Thoracic aorta (tissue), 2 donors: Measurements from ENCODE around the gene MED26. TPM values are rescaled to one million over a fixed set of nuclear protein-coding genes. Genes with fewer than 3 reads are reported as not detected.
A peak's percentile ranks its signal among the peaks of the same experiment; 100 is the strongest.

Source experiments
- ATAC-seq: fragments of 150-250 bp; one replicate; pipeline ENCODE4 v1.8.0; 2017; ENCODE audit warnings: low read depth; ENCODE audit not compliant: insufficient number of reproducible peaks, low FRiP score
- DNase-seq: peaks from one replicate; pipeline ENCODE4 v3.0.0-alpha.2; 2020; ENCODE audit warnings: low spot score
- H3K27ac ChIP-seq, 2 donors: fragments of 200-600 bp; sonication (generic); 1 replicate in 1 of 2; 2 replicates in 1 of 2; pipeline ENCODE4 v1.5.1; 2016; ENCODE audit warnings: mild to moderate bottlenecking in 2 of 2, moderate library complexity in 2 of 2
- H3K27me3 ChIP-seq: fragments of 200-600 bp; sonication (generic); replicated peaks from 2 replicates; pipeline ENCODE4 v1.6.0; 2016; ENCODE audit warnings: mild to moderate bottlenecking; ENCODE audit not compliant: insufficient read depth
- H3K36me3 ChIP-seq: fragments of 200-600 bp; sonication (generic); one replicate; pipeline ENCODE4 v1.5.1; 2016
- H3K4me1 ChIP-seq, 2 donors: fragments of 200-600 bp; sonication (generic); 1 replicate in 1 of 2; 2 replicates in 1 of 2; pipeline versions ENCODE4 v1.5.1 to v1.6.0; 2016; ENCODE audit warnings: low read depth in 2 of 2, mild to moderate bottlenecking in 1 of 2; ENCODE audit not compliant: control insufficient read depth in 1 of 2
- H3K4me3 ChIP-seq: fragments of 200-600 bp; sonication (generic); 2 replicates; pipeline ENCODE4 v1.5.1; 2016; ENCODE audit warnings: mild to moderate bottlenecking
- H3K9me3 ChIP-seq: fragments of 200-600 bp; sonication (generic); 2 replicates; pipeline ENCODE4 v1.5.1; 2016
- total RNA-seq, 2 donors: library from RNA; depleted of rRNA; stranded (reverse); fragments of >200 nt; gene quantifications; one replicate each; pipeline versions ENCODE4 v1.1.0 to v1.2.3, GENCODE V29; 2016
- TF ChIP-seq, protein P1 (sequence below): fragments of 200-600 bp; sonication (generic); IDR thresholded peaks from one replicate; pipeline ENCODE4 v1.5.1; 2019; ENCODE audit warnings: antibody characterized with exemption

MED26 gene
- total RNA-seq, 2 donors from 2014 or later = 9.6 to 14.2 TPM

DNA sequence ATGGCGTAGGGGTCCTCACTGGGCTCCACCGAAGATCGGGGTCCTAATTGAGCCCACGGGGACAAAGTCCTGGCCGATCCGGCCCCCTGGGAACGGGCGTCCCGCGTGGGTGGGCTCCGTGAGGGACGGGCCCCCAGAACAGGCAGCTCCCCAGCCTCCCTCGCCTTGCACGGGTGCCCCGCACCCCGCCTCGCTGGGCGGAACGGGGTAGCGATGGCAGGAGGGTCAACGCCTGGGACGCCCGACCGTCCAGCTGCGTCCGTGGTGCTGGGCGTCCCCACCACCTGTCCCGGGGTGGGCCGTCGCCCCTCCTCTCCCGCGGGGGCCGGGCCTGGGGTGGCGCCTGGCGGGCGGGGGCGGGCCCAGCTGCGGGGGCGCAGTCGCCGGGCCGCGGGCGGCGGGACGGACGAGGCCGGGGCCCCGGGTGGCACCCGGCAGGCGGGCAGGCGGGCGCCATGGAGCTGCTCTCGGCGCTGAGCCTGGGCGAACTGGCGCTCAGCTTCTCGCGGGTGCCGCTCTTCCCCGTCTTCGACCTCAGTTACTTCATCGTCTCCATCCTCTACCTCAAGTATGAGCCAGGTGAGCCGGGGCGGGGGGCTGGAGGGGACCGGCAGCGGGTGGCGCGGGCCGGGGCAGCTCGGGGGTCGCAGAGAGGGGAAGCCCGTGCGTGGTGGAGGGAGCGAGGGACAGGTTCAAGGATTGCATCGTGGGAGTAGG lies 32.9 kb upstream of the MED26 start, which contains the start of gene TMEM38A:
TSS of gene TMEM38A (plus strand) at position 377 of the 717 bp plus-strand sequence. CDS start at position 456, 79 bp downstream.
- TF ChIP-seq, protein P1, sequence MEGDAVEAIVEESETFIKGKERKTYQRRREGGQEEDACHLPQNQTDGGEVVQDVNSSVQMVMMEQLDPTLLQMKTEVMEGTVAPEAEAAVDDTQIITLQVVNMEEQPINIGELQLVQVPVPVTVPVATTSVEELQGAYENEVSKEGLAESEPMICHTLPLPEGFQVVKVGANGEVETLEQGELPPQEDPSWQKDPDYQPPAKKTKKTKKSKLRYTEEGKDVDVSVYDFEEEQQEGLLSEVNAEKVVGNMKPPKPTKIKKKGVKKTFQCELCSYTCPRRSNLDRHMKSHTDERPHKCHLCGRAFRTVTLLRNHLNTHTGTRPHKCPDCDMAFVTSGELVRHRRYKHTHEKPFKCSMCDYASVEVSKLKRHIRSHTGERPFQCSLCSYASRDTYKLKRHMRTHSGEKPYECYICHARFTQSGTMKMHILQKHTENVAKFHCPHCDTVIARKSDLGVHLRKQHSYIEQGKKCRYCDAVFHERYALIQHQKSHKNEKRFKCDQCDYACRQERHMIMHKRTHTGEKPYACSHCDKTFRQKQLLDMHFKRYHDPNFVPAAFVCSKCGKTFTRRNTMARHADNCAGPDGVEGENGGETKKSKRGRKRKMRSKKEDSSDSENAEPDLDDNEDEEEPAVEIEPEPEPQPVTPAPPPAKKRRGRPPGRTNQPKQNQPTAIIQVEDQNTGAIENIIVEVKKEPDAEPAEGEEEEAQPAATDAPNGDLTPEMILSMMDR = no peak
- no peak for ATAC-seq
- H3K27ac ChIP-seq = peak within 1 kb of the TSS; percentile 84 to 89
- H3K9me3 ChIP-seq = no peaks in the 10 kb centered on the region
- peaks cover 11% of the 10 kb centered on the region for H3K36me3 ChIP-seq
- H3K4me3 ChIP-seq = peak within 1 kb of the TSS; percentile 75
- H3K4me1 ChIP-seq = peaks cover 16 to 39% of the 10 kb centered on the region in 2 donors
- DNase-seq = no peak
- no peaks in the 10 kb centered on the region for H3K27me3 ChIP-seq

DNA sequence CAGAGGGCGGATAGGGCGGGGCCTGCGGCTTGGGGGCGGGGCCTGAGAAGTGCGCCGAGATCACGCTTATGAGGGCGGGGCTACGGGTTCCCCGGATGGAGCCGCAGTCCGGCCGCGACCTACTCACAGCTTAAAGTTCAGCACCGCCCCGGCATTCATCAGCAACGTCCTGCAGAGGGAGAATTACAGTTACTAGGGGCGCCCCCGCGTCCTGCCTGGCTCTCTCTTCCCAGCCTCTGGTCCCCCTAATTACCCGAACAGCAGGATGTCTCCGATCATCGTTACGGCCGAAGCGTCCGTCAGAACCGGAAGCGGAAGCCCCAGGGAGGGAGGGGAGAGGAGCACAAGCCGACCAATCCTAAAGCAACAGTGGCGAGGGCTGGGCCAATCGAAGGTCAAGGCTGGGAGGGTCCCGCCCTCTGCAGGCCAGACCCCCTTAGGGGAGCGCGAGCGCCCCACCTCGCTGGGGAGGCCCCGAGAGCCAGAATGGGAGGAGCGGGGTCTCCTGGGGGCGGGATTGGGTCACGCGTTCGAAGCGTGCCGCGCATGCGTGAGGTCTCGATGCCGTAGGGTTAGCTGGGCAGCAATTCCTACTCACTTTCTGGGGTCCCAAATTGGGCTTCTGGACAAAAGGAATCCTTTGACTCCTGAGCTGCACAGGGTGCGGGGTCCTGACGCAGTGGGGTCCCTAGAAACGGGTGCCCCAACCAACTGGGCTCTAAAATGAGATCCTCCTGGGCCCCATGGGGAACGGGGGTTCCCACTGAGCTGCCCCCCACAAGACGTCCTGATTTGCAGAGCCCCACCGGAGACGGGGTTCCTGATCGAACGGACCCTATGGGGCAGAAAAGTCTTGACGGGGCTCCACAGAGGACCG lies 32.1 kb upstream of the MED26 start, which contains the start of gene SMIM7:
TSS of gene SMIM7 (minus strand) at position 313 of the 877 bp plus-strand sequence. CDS start at position 279, 34 bp downstream.
- ATAC-seq (peak; percentile 97), DNase-seq (peak; percentile 90)
- H3K4me3 ChIP-seq = peak within 1 kb of the TSS; percentile 75

DNA sequence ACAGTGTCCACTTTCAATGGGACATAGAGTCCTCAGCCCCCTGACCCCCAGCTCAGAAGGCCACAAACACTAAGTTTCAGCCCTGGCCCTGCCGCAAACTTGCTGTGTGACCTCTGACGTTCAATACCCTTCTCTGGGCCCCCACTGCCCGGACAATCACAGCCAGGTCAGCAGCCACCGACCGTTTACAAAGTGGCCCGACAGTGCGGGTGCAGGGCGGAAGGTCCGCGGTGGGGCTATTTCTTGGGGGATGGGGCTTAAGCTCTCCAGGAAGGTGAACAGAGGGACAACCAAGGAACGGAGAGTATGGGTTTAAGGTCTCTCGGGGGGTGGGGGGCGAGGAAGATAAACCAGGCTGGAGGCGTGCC lies 31.4 kb upstream of the MED26 start:
- H3K27me3 ChIP-seq = no peaks in the 10 kb centered on the region
- peaks cover 16 to 39% of the 10 kb centered on the region in 2 donors for H3K4me1 ChIP-seq
- H3K4me3 ChIP-seq = peak overlapping the region; percentile 75
- no peaks in the 10 kb centered on the region for H3K9me3 ChIP-seq
- peak overlapping the region; percentile 79 to 84 for H3K27ac ChIP-seq
- TF ChIP-seq, protein P1 = no peak
- DNase-seq (no peak), ATAC-seq (no peak)
- H3K36me3 ChIP-seq = peaks cover 22% of the 10 kb centered on the region

More for the DNA sequence above, 32.1 kb upstream of the MED26 start, which contains the start of gene SMIM7:
- peak within 1 kb of the TSS; percentile 84 to 89 for H3K27ac ChIP-seq
- TF ChIP-seq, protein P1 = no peak
- H3K9me3 ChIP-seq = no peaks in the 10 kb centered on the region
- H3K4me1 ChIP-seq = peaks cover 16 to 39% of the 10 kb centered on the region in 2 donors
- H3K36me3 ChIP-seq = peaks cover 17% of the 10 kb centered on the region
- H3K27me3 ChIP-seq = no peaks in the 10 kb centered on the region

DNA sequence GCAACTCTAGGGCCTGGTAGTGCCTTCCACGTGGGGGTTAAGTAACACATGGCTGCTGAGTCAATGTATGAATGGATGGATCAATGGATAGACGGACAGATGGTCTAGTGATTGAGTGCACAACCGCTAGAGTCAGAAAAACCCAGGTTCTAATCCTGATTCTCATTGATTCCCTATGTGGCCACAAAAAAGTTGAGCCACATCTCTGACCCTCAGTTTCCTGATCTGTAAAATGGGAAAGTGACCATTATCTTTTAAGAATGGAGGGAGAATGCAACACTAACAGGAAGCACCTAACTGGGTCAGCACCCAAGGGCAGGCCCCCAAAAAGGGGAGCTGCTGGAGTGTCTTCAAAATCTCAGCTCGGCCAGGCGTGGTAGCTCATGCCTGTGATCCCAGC lies 29.4 kb upstream of the MED26 start:
- H3K4me1 ChIP-seq = peaks cover 16 to 28% of the 10 kb centered on the region in 2 donors
- no peaks in the 10 kb centered on the region for H3K9me3 ChIP-seq
- H3K27ac ChIP-seq = no peak overlapping the region
- DNase-seq (no peak), ATAC-seq (no peak)
- H3K36me3 ChIP-seq = peaks cover 37% of the 10 kb centered on the region
- no peak overlapping the region for H3K4me3 ChIP-seq
- no peaks in the 10 kb centered on the region for H3K27me3 ChIP-seq
- TF ChIP-seq, protein P1 = no peak

DNA sequence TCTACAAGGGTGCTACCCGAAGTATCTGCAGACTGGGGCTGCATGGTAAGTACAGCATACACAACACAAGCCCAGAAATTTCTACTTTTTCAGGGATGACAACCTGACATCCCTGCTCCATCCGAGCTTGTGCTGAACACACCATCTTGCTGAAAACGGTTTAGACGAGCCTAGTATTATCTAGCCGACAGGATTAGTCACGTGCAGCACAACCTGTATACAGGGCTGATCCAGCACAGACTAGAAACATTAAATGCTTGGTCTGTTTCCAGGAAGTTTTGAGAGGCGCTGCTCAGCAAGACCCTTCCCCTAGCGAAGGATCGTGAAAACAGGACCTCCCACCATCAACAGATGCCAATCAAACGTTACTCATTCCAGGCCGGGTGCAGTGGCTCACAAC lies 27.7 kb upstream of the MED26 start:
- no peaks in the 10 kb centered on the region for H3K9me3 ChIP-seq
- ATAC-seq = no peak
- TF ChIP-seq, protein P1 = no peak
- H3K4me3 ChIP-seq = no peak overlapping the region
- peaks cover 52% of the 10 kb centered on the region for H3K36me3 ChIP-seq
- H3K27me3 ChIP-seq = no peaks in the 10 kb centered on the region
- DNase-seq = no peak
- H3K4me1 ChIP-seq = peaks cover 11 to 20% of the 10 kb centered on the region in 2 donors
- H3K27ac ChIP-seq = no peak overlapping the region
